BLaER1 treated with 17β-estradiol and CSF1 and Interleukin-3, amounts not matched to agents 10 nM and 100 nM (cell line): Measurements from ENCODE around the gene WNT4.
A peak's percentile ranks its signal among the peaks of the same experiment; 100 is the strongest.
"Not testable (repeated sequence)": the region's sequence is repeated elsewhere in the genome, so short reads cannot be mapped to it uniquely, and the experiment has no call there.

Experiments
- H3K27ac ChIP-seq, 11 experiments: shearing (Covaris generic); formaldehyde crosslinking; 2 replicates each; pipeline ENCODE4 v1.8.1; 2022
- H3K27me3 ChIP-seq, 11 experiments: shearing (Covaris generic); formaldehyde crosslinking; 2 replicates each; pipeline ENCODE4 v1.8.1; 2022
- H3K36me3 ChIP-seq, 11 experiments: shearing (Covaris generic); formaldehyde crosslinking; 2 replicates each; pipeline ENCODE4 v1.8.1; 2022
- H3K4me1 ChIP-seq, 10 experiments: shearing (Covaris generic); formaldehyde crosslinking; 2 replicates each; pipeline ENCODE4 v1.8.1; 2022
- H3K4me2 ChIP-seq, 11 experiments: shearing (Covaris generic); formaldehyde crosslinking; 2 replicates each; pipeline ENCODE4 v1.8.1; 2022
- H3K4me3 ChIP-seq, 10 experiments: shearing (Covaris generic); formaldehyde crosslinking; 2 replicates each; pipeline ENCODE4 v1.8.1; 2022
- H3K9ac ChIP-seq, 11 experiments: shearing (Covaris generic); formaldehyde crosslinking; 2 replicates each; pipeline ENCODE4 v1.8.1; 2022
- H3K9me3 ChIP-seq, 11 experiments: shearing (Covaris generic); formaldehyde crosslinking; replicated peaks in 1 of 11; 2 replicates each; pipeline ENCODE4 v1.8.1; 2022
- H4K20me1 ChIP-seq, 11 experiments: shearing (Covaris generic); formaldehyde crosslinking; 2 replicates each; pipeline ENCODE4 v1.8.1; 2022
- Cebpa-rat ChIP-seq, 11 experiments: shearing (Covaris generic); IDR thresholded peaks; 2 replicates each; pipeline ENCODE4 v1.8.1; 2022

The WNT4 gene

GRCh38 chr1:22101995-22102394 is 40.9 kb downstream of the WNT4 start:
- H3K9me3 ChIP-seq = no peaks in the 10 kb centered on the region
- H4K20me1 ChIP-seq = peaks cover 64 to 100% (median 98%) of the 10 kb centered on the region in 11 experiments
- H3K27me3 ChIP-seq = no peaks in the 10 kb centered on the region
- no peak overlapping the region for H3K9ac ChIP-seq
- peaks cover 0 to 69% (median 14%) of the 10 kb centered on the region in 10 experiments; a peak in 15 of 20 replicates for H3K4me1 ChIP-seq
- H3K4me2 ChIP-seq = no peak overlapping the region
- no peak overlapping the region for H3K27ac ChIP-seq
- H3K36me3 ChIP-seq = peaks cover 71 to 99% (median 89%) of the 10 kb centered on the region in 11 experiments
- H3K4me3 ChIP-seq = no peak overlapping the region
- TF ChIP-seq Cebpa-rat (IDR thresholded peaks at IDR 0.05) = no peak

DNA sequence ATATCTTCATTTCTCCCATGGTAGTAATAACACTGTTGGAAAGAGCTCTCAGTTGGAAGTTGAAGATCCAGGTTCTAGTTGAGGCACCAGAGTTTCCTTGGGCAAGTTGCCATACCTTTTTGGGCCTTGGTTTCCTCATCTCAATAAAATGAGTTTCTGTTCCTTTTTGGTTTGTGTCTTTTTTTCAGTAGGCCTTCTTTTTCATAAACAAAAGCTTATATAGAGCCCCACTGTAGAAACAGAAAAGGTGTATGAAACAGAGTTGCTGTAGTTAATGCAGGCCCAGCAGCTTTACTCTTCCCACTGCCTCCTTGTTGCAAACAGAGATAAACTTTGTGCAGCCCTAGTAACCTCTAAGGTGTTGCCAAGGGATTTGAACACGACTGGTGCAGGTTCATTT is 41.7 kb downstream of the WNT4 start:
- Histone ChIP-seq H3K36me3 (peaks cover 72 to 99% (median 89%) of the 10 kb centered on the region in 11 experiments), H3K4me2 (peak overlapping the region in 5 of 11 experiments; percentile 8 to 29 (median 12); a peak in 4 of 22 replicates), H4K20me1 (peaks cover 61 to 100% (median 98%) of the 10 kb centered on the region in 11 experiments), H3K9ac (no peak overlapping the region), H3K27ac (no peak overlapping the region), H3K4me3 (no peak overlapping the region), H3K4me1 (peaks cover 0 to 69% (median 14%) of the 10 kb centered on the region in 10 experiments; a peak in 15 of 20 replicates), H3K9me3 (no peaks in the 10 kb centered on the region), H3K27me3 (no peaks in the 10 kb centered on the region)
- no peak for TF ChIP-seq Cebpa-rat (IDR thresholded peaks at IDR 0.05)

DNA sequence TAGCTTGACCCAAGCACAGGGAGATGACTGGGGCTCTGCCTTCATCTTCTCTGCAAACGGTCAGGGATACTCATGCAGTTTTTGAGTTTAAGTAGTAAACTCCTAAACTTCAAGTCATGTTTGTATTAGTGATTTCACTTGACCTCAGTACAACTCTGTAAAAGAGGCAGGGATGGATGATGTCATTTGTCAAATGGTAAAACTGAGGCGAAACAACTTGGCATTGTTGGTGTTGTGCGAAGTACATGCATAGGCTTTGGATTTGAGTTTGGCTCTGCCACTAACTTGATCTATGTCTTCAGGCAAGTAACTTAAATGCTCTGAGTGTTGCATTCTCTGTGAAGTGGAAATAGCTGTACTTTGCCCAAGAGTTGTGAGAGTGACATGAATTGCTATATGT is 42.7 kb downstream of the WNT4 start:
- H3K9ac ChIP-seq = no peak overlapping the region
- H3K27ac ChIP-seq = no peak overlapping the region
- H3K36me3 ChIP-seq = peaks cover 75 to 99% (median 91%) of the 10 kb centered on the region in 11 experiments
- no peaks in the 10 kb centered on the region for H3K27me3 ChIP-seq
- H4K20me1 ChIP-seq = peaks cover 58 to 100% (median 98%) of the 10 kb centered on the region in 11 experiments
- no peak for TF ChIP-seq Cebpa-rat (IDR thresholded peaks at IDR 0.05)
- peak overlapping the region in 5 of 11 experiments; percentile 8 to 29 (median 12); a peak in 7 of 22 replicates for H3K4me2 ChIP-seq
- no peaks in the 10 kb centered on the region for H3K9me3 ChIP-seq
- H3K4me1 ChIP-seq = peaks cover 0 to 67% (median 14%) of the 10 kb centered on the region in 10 experiments; a peak in 15 of 20 replicates
- H3K4me3 ChIP-seq = no peak overlapping the region

GRCh38 chr1:22098752-22099151 is 44.1 kb downstream of the WNT4 start:
- no peaks in the 10 kb centered on the region for H3K27me3 ChIP-seq
- no peak overlapping the region for H3K9ac ChIP-seq
- H4K20me1 ChIP-seq = peaks cover 46 to 100% (median 98%) of the 10 kb centered on the region in 11 experiments
- H3K9me3 ChIP-seq = no peaks in the 10 kb centered on the region
- H3K4me2 ChIP-seq = peak overlapping the region in 2 of 11 experiments; percentile 12 to 22; a peak in 3 of 22 replicates
- H3K36me3 ChIP-seq = peaks cover 75 to 100% (median 94%) of the 10 kb centered on the region in 11 experiments
- H3K4me1 ChIP-seq = peaks cover 0 to 54% (median 14%) of the 10 kb centered on the region in 10 experiments; a peak in 15 of 20 replicates
- no peak for TF ChIP-seq Cebpa-rat (IDR thresholded peaks at IDR 0.05)
- no peak overlapping the region for H3K27ac ChIP-seq
- no peak overlapping the region for H3K4me3 ChIP-seq

GRCh38 chr1:22096463-22096862 is 46.4 kb downstream of the WNT4 start:
- H3K27ac ChIP-seq = no peak overlapping the region
- no peaks in the 10 kb centered on the region for H3K9me3 ChIP-seq
- no peak overlapping the region for H3K4me2 ChIP-seq
- TF ChIP-seq Cebpa-rat (IDR thresholded peaks at IDR 0.05) = no peak
- peaks cover 44 to 100% (median 92%) of the 10 kb centered on the region in 11 experiments; a peak in 21 of 22 replicates for H4K20me1 ChIP-seq
- no peaks in the 10 kb centered on the region for H3K27me3 ChIP-seq
- H3K9ac ChIP-seq = no peak overlapping the region
- H3K36me3 ChIP-seq = peaks cover 83 to 92% (median 88%) of the 10 kb centered on the region in 11 experiments
- H3K4me3 ChIP-seq = no peak overlapping the region
- H3K4me1 ChIP-seq = peaks cover 0 to 63% (median 33%) of the 10 kb centered on the region in 10 experiments; a peak in 18 of 20 replicates

GRCh38 chr1:22096036-22096435 is 46.9 kb downstream of the WNT4 start:
- Histone ChIP-seq H3K4me3 (no peak overlapping the region), H4K20me1 (peaks cover 44 to 100% (median 92%) of the 10 kb centered on the region in 11 experiments), H3K4me1 (peaks cover under 1 to 64% (median 33%) of the 10 kb centered on the region in 10 experiments; a peak in 19 of 20 replicates), H3K9ac (no peak overlapping the region), H3K9me3 (no peaks in the 10 kb centered on the region), H3K36me3 (peaks cover 83 to 93% (median 88%) of the 10 kb centered on the region in 11 experiments), H3K27ac (no peak overlapping the region), H3K27me3 (no peaks in the 10 kb centered on the region), H3K4me2 (no peak overlapping the region)
- TF ChIP-seq Cebpa-rat (IDR thresholded peaks at IDR 0.05) = no peak

DNA sequence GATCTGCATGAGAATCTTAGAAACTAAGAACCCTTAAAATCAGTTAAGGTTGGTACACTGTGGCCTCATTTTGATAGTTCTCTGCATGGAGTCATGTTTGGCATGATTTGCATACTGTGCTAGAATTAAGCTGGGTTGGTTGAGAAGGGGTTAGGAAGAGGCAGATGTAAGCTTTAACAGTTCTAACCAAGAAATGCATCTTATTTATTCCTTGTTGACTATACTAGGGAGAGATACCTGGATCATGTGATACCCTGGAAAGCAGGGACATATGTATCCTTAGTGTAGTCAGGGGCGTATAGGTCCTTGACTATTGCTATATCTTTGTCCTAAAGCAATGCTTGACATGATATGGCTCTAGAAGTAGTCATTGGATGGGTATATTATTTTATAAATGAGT is 49.4 kb downstream of the WNT4 start:
- H4K20me1 ChIP-seq = peaks cover 52 to 100% (median 92%) of the 10 kb centered on the region in 11 experiments
- no peaks in the 10 kb centered on the region for H3K9me3 ChIP-seq
- peak overlapping the region in 2 of 11 experiments; percentile 21 to 42; a peak in 3 of 22 replicates for H3K4me2 ChIP-seq
- no peaks in the 10 kb centered on the region for H3K27me3 ChIP-seq
- no peak overlapping the region for H3K9ac ChIP-seq
- peaks cover 26 to 64% (median 50%) of the 10 kb centered on the region in 10 experiments for H3K4me1 ChIP-seq
- H3K27ac ChIP-seq = no peak overlapping the region
- peaks cover 76 to 91% (median 81%) of the 10 kb centered on the region in 11 experiments for H3K36me3 ChIP-seq
- no peak overlapping the region for H3K4me3 ChIP-seq
- TF ChIP-seq Cebpa-rat (IDR thresholded peaks at IDR 0.05) = no peak

- H3K9me3 ChIP-seq, H3K4me3 ChIP-seq, H3K27me3 ChIP-seq, H3K9ac ChIP-seq: not testable (repeated sequence)
- Histone ChIP-seq H3K4me2 (peak overlapping the region in 8 of 11 experiments; percentile 9 to 87 (median 36); a peak in 13 of 22 replicates), H3K36me3 (peaks cover 75 to 91% (median 80%) of the 10 kb centered on the region in 11 experiments), H3K4me1 (peaks cover 39 to 67% (median 62%) of the 10 kb centered on the region in 10 experiments), H3K27ac (peak overlapping the region in 3 of 11 experiments; percentile 15 to 31 (median 23); a peak in 2 of 22 replicates), H4K20me1 (peaks cover 65 to 100% (median 92%) of the 10 kb centered on the region in 11 experiments)
Measured at GRCh38 chr1:22092026-22092768, 50.7 kb downstream of the WNT4 start.

DNA sequence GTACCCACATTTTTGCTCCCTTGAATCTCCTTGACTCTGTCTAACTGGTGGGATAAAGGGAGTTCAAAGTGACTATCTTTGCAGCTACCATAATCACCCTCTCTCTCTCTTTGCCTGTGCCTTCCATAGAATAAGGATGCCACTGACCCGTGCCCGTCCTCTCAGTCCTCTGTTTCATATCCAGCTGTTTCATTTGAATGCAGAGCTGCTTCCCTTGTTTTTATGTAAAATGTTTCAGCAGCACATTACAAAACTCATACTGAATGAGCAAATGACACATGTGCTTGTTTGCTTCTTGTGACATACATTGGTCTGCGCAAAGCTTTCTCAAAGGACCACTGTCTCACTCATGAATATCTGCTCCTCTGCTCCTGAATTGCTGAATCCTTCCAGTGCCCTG is 52.0 kb downstream of the WNT4 start:
- peaks cover 75 to 91% (median 80%) of the 10 kb centered on the region in 11 experiments for H3K36me3 ChIP-seq

More for the DNA sequence above, 52.0 kb downstream of the WNT4 start:
- H3K9me3 ChIP-seq = no peaks in the 10 kb centered on the region
- no peaks in the 10 kb centered on the region for H3K27me3 ChIP-seq
- no peak for TF ChIP-seq Cebpa-rat (IDR thresholded peaks at IDR 0.05)
- H3K27ac ChIP-seq = peak overlapping the region in 4 of 11 experiments; percentile 5 to 56 (median 54); a peak in 6 of 22 replicates
- peak overlapping the region in 10 of 11 experiments; percentile 71 to 87 (median 82); a peak in 17 of 22 replicates for H3K4me2 ChIP-seq
- peak overlapping the region in 2 of 11 experiments; percentile 4 to 56; a peak in 2 of 22 replicates for H3K9ac ChIP-seq
- peaks cover 39 to 78% (median 66%) of the 10 kb centered on the region in 10 experiments for H3K4me1 ChIP-seq
- H3K4me3 ChIP-seq = no peak overlapping the region
- peaks cover 71 to 100% (median 92%) of the 10 kb centered on the region in 11 experiments for H4K20me1 ChIP-seq
